Vagina (tissue), 2 donors: ENCODE measurements around the gene GON4L. TPM values are rescaled to one million over a fixed set of nuclear protein-coding genes. Genes with fewer than 3 reads are reported as not detected.
"Not testable (repeated sequence)": the region's sequence is repeated elsewhere in the genome, so short reads cannot be mapped to it uniquely, and the experiment has no call there.

Experiments
- DNase-seq, 2 donors: peaks; one replicate each; pipeline ENCODE4 v3.0.0-alpha.2; 2017; ENCODE audit errors: extremely low spot score in 2 of 2
- H3K27ac ChIP-seq: fragments of 200-600 bp; sonication (generic); one replicate; pipeline ENCODE4 v1.5.1; 2019
- H3K27me3 ChIP-seq: fragments of 200-600 bp; sonication (generic); one replicate; pipeline ENCODE4 v1.5.1; 2019
- H3K36me3 ChIP-seq, 2 donors: fragments of 200-600 bp; sonication (generic); one replicate each; pipeline ENCODE4 v1.5.1; 2017 to 2019
- H3K4me1 ChIP-seq: fragments of 200-600 bp; sonication (generic); one replicate; pipeline ENCODE4 v1.5.1; 2019
- H3K4me3 ChIP-seq, 2 donors: fragments of 200-600 bp; sonication (generic); 1 replicate in 1 of 2; 2 replicates in 1 of 2; pipeline ENCODE4 v1.5.1; 2016 to 2019
- H3K9me3 ChIP-seq: fragments of 200-600 bp; sonication (generic); one replicate; pipeline ENCODE4 v1.5.1; 2019
- POLR2A ChIP-seq, 2 donors: fragments of 450-650 bp; IDR thresholded peaks; one replicate each; pipeline ENCODE4 v1.6.1; 2017; ENCODE audit warnings: antibody characterized with exemption in 2 of 2, mild to moderate bottlenecking in 2 of 2, moderate library complexity in 2 of 2
- POLR2AphosphoS5 ChIP-seq, 2 donors: sonication (generic); formaldehyde crosslinking; IDR thresholded peaks; one replicate each; pipeline ENCODE4 v1.9.0; 2017; ENCODE audit warnings: antibody characterized with exemption in 2 of 2, mild to moderate bottlenecking in 2 of 2, low read depth in 1 of 2; ENCODE audit not compliant: insufficient read depth in 1 of 2
- intact Hi-C: fragments of 100-400 bp; cut with DNase I; formaldehyde crosslinking; loops from one replicate; pipeline ENCODE4 v1.15.1; 2023
- total RNA-seq: library from RNA; depleted of rRNA; stranded (reverse); fragments of >200 nt; gene quantifications from one replicate; pipeline ENCODE4 v1.2.3, GENCODE V29; 2016
- TF ChIP-seq, protein P1 (sequence below), 3 experiments: fragments of 450-650 bp in 2 of 3; fragments of 200-600 bp in 1 of 3; sonication (generic) in 1 of 3; IDR thresholded peaks; one replicate each; pipeline ENCODE4 v1.5.1; 2017 to 2019; ENCODE audit warnings: antibody characterized with exemption in 3 of 3, mild to moderate bottlenecking in 2 of 3, moderate library complexity in 2 of 3

Gene GON4L
- total RNA-seq, 1 donor from 2014 or later, result 50.3 TPM

GRCh38 chr1:155759966-155760630 lies 96.9 kb downstream of the GON4L start:
- H3K27me3 ChIP-seq, result no peaks in the 10 kb centered on the region
- peaks cover 0 to 58% of the 10 kb centered on the region in 2 donors for H3K36me3 ChIP-seq
- no peak for DNase-seq
- no peaks in the 10 kb centered on the region for H3K9me3 ChIP-seq
- no peak overlapping the region for H3K27ac ChIP-seq
- no peaks in the 10 kb centered on the region for H3K4me1 ChIP-seq
- H3K4me3 ChIP-seq, result no peak overlapping the region
- TF ChIP-seq, protein P1, sequence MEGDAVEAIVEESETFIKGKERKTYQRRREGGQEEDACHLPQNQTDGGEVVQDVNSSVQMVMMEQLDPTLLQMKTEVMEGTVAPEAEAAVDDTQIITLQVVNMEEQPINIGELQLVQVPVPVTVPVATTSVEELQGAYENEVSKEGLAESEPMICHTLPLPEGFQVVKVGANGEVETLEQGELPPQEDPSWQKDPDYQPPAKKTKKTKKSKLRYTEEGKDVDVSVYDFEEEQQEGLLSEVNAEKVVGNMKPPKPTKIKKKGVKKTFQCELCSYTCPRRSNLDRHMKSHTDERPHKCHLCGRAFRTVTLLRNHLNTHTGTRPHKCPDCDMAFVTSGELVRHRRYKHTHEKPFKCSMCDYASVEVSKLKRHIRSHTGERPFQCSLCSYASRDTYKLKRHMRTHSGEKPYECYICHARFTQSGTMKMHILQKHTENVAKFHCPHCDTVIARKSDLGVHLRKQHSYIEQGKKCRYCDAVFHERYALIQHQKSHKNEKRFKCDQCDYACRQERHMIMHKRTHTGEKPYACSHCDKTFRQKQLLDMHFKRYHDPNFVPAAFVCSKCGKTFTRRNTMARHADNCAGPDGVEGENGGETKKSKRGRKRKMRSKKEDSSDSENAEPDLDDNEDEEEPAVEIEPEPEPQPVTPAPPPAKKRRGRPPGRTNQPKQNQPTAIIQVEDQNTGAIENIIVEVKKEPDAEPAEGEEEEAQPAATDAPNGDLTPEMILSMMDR (IDR thresholded peaks at IDR 0.05), result no peak
- no peak for TF ChIP-seq POLR2A (IDR thresholded peaks at IDR 0.05)
- TF ChIP-seq POLR2AphosphoS5 (IDR thresholded peaks at IDR 0.05; ENCODE audit: insufficient read depth in 1 of 2, low read depth in 1 of 2), result no peak
- intact Hi-C loops, result no loop called here

DNA sequence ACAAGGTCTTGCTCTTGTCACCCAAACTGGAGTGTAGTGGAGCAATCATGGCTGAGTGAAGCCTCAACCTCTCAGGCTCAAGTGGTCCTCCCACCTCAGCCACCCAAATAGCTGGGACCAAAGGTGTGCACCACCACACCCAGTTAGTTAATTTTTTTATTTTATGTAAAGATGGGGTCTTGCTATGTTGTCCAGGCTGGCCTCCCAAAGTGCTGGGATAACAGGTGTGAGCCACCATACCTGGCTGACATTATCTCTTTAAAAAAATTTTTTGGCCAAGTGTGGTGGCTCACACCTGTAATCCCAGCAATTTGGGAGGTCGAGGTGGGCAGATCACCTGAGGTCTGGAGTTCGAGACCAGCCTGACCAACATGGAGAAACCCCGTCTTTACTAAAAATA lies 98.0 kb downstream of the GON4L start:
- intact Hi-C loops, H3K27ac ChIP-seq, H3K4me3 ChIP-seq, H3K4me1 ChIP-seq, H3K9me3 ChIP-seq, H3K27me3 ChIP-seq, DNase-seq: not testable (repeated sequence)
- H3K36me3 ChIP-seq, result peaks cover 0 to 64% of the 10 kb centered on the region in 2 donors

DNA sequence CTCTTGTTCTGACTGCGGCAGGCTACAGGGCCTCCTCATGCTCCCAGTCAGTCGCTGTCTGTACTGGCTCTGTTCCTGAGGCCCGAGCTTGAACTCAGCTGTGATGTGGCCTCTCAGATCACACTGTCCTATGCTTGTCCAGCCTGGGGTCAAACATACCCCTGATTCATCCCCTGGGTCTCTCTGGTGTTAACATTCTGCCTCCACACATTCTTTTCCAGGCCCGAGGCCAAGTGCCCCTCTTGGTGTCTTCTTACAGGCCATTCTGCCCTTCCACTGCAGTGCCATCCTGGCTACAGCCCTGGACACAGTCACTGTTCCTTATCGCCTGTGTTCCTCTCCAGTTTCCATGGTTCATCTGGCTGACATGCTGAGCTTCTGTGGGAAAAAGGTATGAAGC lies 108.9 kb downstream of the GON4L start:
- H3K4me3 ChIP-seq, H3K9me3 ChIP-seq, H3K4me1 ChIP-seq, DNase-seq, H3K27me3 ChIP-seq, intact Hi-C loops, H3K27ac ChIP-seq: not testable (repeated sequence)
- peaks cover 0 to 24% of the 10 kb centered on the region in 2 donors for H3K36me3 ChIP-seq

DNA sequence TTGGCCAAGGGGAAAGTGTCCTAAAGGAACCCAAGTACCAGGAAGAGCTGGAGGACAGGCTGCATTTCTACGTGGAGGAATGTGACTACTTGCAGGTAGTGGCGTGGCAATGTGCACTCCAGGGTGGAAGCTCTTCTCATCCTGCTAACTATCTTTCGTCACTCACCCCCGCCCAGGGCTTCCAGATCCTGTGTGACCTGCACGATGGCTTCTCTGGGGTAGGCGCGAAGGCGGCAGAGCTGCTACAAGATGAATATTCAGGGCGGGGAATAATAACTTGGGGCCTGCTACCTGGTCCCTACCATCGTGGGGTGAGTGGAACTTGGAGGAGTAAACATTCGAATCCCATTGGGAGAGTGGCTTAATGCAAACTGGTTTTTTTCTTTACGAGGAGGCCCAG lies 109.4 kb downstream of the GON4L start:
- H3K27ac ChIP-seq, H3K4me1 ChIP-seq, H3K4me3 ChIP-seq, intact Hi-C loops, H3K27me3 ChIP-seq, H3K9me3 ChIP-seq, DNase-seq: not testable (repeated sequence)
- peaks cover 0 to 18% of the 10 kb centered on the region in 2 donors for H3K36me3 ChIP-seq

- peak overlapping the region; percentile 47 for H3K27ac ChIP-seq
- H3K36me3 ChIP-seq, H3K27me3 ChIP-seq, intact Hi-C loops, H3K4me1 ChIP-seq, H3K9me3 ChIP-seq: not testable (repeated sequence)
- H3K4me3 ChIP-seq, result peak overlapping the region; percentile 58 to 65
- peak in 1 of 2 donors; percentile 17 for TF ChIP-seq POLR2A (IDR thresholded peaks at IDR 0.05)
- peak; percentile 81 to 86 for TF ChIP-seq POLR2AphosphoS5 (IDR thresholded peaks at IDR 0.05; ENCODE audit: insufficient read depth in 1 of 2, low read depth in 1 of 2)
- peak in 1 of 2 donors; percentile 95 for DNase-seq
Measured at GRCh38 chr1:155745284-155746228, 111.5 kb downstream of the GON4L start.

DNA sequence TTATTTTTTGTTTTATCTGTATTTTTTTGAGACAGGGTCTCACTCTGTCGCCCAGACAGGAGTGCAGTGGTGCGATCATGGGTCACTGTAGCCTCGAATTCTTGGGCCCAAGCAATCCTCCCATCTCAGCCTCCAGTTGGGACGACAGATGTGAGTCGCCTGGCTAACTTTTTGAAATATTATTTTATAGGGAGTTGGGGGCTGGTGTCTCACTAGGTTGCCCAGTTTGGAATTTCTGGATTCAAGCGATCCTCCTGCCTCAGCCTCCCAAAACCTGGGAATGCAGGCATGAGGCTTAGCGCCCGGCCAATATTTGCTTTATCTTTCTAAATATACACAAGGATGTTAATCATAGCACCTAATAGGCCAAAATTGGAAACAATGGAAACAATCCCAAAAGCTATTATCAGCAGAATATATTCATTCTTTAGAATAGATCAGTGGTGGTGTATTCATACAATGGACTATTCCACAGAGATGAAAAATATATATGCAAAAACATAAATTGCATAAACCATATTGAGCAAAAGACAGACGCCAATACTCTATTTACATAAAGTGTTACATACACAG lies 112.2 kb downstream of the GON4L start:
- Histone ChIP-seq H3K9me3 (no peaks in the 10 kb centered on the region), H3K4me3 (peak overlapping the region; percentile 58 to 65), H3K4me1 (peaks cover 6% of the 10 kb centered on the region), H3K27ac (peak overlapping the region; percentile 47), H3K36me3 (no peaks in the 10 kb centered on the region), H3K27me3 (no peaks in the 10 kb centered on the region)
- TF ChIP-seq, protein P1 (IDR thresholded peaks at IDR 0.05), result no peak
- TF ChIP-seq POLR2A (IDR thresholded peaks at IDR 0.05) (no peak), POLR2AphosphoS5 (IDR thresholded peaks at IDR 0.05; ENCODE audit: insufficient read depth in 1 of 2, low read depth in 1 of 2) (no peak)
- DNase-seq, result no peak
- intact Hi-C loops, result no loop called here
